Measurements from ENCODE around the gene DUSP14.

- TF ChIP-seq, protein P1, sequence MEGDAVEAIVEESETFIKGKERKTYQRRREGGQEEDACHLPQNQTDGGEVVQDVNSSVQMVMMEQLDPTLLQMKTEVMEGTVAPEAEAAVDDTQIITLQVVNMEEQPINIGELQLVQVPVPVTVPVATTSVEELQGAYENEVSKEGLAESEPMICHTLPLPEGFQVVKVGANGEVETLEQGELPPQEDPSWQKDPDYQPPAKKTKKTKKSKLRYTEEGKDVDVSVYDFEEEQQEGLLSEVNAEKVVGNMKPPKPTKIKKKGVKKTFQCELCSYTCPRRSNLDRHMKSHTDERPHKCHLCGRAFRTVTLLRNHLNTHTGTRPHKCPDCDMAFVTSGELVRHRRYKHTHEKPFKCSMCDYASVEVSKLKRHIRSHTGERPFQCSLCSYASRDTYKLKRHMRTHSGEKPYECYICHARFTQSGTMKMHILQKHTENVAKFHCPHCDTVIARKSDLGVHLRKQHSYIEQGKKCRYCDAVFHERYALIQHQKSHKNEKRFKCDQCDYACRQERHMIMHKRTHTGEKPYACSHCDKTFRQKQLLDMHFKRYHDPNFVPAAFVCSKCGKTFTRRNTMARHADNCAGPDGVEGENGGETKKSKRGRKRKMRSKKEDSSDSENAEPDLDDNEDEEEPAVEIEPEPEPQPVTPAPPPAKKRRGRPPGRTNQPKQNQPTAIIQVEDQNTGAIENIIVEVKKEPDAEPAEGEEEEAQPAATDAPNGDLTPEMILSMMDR (CRISPR knock-in tag; IDR thresholded peaks at IDR 0.05), result no peak
- TF ChIP-seq SP4 (CRISPR knock-in tag; IDR thresholded peaks at IDR 0.05), result no peak
- TF ChIP-seq TRIM24 (CRISPR knock-in tag; IDR thresholded peaks at IDR 0.05), result no peak
- TF ChIP-seq RELA (CRISPR knock-in tag; IDR thresholded peaks at IDR 0.05), result no peak
- TF ChIP-seq MEIS1 (CRISPR knock-in tag; IDR thresholded peaks at IDR 0.05; ENCODE audit: borderline replicate concordance), result no peak
- no peak for TF ChIP-seq ZNF746 (CRISPR knock-in tag; IDR thresholded peaks at IDR 0.05)
- no peak for TF ChIP-seq ZNF605 (CRISPR knock-in tag; IDR thresholded peaks at IDR 0.05)
- no peak for TF ChIP-seq ZNF597 (CRISPR knock-in tag; IDR thresholded peaks at IDR 0.05)
- no peak; the same call in 1 of the 2 replicates for TF ChIP-seq RXRA (CRISPR knock-in tag; IDR thresholded peaks at IDR 0.05)
- 0 out of 2 replicates have a peak, but pooled peaks have one; percentile 47 for TF ChIP-seq TGIF2 (CRISPR knock-in tag; IDR thresholded peaks at IDR 0.05)
- no peak for TF ChIP-seq ZNF407 (CRISPR knock-in tag; IDR thresholded peaks at IDR 0.05; ENCODE audit: not compliant biosample characterization)
Measured at GRCh38 chr17:37488009-37488604, 1.6 kb upstream of the DUSP14 start.

Data from HepG2 (cell line).